DMS153 treated with DMSO at 0.1 percent for 48 hours (cell line): ENCODE results near the gene PADI1.

Source experiments
- DNase-seq: peaks from one replicate; lab custom pipeline; 2025; ENCODE audit not compliant: unreplicated experiment; lab: John Stamatoyannopoulos, UW

The PADI1 gene

DNA sequence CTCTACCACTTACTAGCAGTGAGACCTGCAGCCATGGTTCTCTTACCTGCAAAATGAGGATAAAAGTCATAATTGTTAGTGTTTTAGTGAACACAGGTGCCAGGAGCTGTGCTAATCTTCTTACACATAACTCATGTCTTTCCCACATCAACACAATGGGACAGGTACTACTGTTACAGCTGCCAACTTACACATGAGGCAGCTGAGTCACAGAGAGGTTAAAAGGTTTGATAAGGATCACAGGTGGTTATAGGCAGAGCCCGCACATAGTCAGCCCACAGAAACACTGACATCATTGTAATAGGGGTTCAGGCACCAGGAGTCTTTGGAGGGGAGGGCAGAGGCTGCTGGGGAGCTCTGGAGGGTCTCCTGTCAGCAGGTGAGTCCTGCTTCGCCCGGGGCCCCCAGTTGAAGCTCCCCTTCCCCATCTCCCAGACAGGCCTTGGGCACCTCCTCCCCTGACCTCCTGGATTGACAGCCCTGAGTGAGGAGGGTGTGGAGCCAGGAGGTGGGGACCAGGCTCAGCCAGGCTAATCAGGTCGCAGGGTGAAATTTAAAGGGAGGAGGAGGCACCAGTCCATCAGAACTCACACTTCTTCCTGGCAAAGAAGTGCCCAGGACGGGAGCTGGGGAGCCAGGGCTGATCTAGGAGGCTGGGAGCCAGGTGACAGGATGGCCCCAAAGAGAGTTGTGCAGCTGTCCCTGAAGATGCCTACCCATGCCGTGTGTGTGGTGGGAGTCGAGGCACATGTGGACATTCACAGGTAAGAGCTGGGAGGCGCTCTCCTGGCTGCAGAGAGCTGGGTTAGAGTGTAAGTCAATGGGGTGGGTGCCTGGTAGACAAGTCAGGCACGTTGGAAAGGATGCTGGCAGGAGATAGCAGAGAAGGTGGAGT lies at the start of gene PADI1:
PADI1 (plus strand) TSS at position 583 of the 895 bp plus-strand sequence; CDS start at position 673, 90 bp downstream.
- no peak for DNase-seq

- DNase-seq: no peak
These were observed 49.5 kb upstream of the PADI1 start for GRCh38 chr1:17155257-17155920.

DNA sequence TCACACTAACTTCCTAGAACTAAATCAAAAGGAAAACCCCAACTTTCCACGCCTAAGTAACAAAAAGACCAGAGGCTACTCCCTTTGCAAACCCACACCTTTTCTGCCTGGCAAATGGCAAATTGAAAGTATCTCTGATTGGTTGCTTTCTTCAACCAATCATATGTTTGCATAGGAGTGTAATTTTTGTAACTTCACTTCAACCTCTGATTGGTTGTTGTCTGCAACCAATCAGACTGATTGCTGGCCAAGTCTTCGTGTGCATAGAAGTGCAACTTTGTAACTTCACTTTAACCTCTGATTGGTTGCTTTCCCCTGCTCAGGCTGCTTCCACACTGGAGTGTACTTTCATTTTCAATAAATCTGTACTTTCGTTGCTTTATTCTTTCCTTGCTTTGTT lies 48.8 kb upstream of the PADI1 start:
- no peak for DNase-seq

- no peak for DNase-seq
These were observed 46.0 kb upstream of the PADI1 start for GRCh38 chr1:17158961-17159360.

GRCh38 chr1:17161137-17161740 lies 43.7 kb upstream of the PADI1 start:
- no peak for DNase-seq

DNA sequence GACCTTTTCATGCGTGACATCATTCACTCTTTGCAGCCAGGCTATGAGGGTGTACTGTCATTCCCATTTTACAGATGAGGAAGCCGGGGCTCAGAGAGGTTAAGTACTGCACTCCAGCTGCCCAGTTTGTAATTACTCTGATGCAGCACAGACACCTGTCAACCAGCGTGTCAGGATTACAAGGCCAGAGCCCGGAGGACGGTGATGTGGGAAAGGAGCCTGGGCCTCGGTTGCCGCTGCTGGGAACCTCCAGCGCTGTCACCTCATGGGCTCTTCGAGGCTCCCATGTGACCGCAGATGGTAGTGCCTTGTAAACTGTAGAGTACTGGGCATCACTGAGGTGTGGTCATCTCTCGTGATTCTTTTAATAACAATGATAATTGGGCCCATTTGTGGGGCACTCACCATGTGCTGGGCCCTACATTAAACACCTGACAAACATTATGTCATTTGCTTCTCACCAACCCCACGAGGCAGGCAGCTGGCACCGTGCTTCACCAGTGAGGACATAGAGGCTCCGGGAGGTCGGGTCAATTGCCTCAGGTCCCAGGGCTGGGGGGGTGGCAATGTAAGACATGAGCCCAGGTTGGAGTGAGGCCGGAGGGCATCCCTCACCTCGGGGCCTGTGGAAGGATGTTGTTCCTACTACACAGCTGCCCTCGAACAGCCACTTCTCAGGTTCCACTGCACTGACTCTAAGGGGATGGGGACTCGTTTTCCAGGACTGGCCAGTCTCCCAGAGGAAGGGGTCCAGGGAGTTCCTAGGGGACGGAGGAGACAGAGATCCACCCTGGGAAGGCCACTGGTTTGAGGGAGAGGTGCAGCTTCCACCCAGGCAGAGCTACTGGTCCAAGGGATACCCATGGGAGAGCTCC lies 42.8 kb upstream of the PADI1 start:
- no peak for DNase-seq

- no peak for DNase-seq
These were observed 42.0 kb upstream of the PADI1 start for GRCh38 chr1:17162941-17163340.

- no peak for DNase-seq
These were observed 41.6 kb upstream of the PADI1 start for GRCh38 chr1:17163371-17163770.

DNA sequence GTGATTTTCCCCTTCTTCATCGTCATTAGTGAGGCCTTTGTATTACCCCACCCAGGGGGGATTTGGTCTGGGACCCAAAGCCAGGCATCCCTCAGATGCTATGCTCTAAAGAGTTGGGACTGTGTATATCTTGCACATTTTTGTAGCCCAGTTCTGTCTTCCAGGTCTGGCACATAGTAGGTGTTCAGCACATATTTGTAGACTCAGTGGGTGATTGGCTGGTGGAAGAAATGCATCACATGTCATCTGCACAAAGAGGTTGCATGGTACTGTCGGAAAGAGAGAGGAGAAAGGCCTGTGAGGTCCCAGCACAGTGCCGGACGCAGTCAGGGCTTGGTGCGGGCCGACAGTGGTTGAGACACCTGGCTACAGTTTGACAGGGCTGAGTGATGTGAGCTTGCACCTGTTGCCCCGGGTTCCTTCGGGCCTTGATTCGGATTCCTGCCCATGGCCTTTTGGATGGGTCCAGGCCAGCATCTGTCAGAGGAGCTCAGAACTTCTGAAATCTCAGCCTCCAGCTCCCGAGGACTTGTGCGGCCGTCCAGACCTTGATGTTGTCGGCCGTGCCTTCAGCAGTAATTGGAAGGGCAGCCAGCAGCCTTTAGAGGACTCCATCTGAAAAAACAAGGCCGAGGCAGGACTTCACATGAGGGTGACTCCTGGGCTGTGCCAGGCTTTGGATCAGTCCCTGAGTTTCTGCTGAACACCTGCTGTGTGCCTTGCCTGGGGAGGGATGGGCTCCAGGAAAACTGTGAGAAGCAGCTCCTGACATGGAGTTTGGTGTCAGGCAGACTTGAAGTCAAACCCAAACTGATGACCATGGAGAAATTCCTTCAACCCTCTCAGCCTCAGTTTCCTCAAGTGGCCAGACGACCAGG lies 40.9 kb upstream of the PADI1 start:
- no peak for DNase-seq

DNA sequence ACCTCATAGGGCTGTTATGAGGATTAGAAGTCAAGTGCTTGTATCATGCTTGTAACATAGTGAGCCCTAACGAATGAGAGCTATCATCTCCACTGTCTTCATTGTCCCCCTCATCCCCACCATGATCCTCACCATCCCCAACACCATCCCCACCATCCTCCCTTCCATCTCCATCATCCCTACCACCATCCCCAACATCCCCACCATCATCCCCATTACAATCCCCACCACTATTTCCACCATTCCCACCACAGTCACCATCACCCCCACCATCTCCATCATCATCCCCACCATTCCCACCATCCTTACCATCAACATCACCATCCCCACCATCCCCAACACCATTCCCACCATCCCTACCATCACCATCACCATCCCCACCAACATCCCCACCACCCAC lies 39.1 kb upstream of the PADI1 start:
- no peak for DNase-seq

- no peak for DNase-seq
These were observed 37.7 kb upstream of the PADI1 start for GRCh38 chr1:17167041-17167785.

DNA sequence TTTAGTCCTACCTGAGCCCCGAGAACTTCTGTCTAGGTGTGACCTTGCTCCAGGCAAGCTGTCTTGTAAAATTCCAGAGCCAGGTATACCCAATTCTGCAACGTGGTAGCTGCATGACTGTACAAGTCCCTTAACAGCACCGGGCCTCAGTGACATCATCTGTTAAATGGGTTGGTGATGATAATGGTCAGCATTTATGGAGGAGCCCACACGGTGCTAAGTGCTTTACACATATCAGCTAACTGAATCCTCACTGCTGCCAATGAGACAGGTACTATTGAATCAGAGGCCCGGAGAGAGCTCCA lies 37.2 kb upstream of the PADI1 start:
- no peak for DNase-seq

- DNase-seq: no peak
These were observed 36.6 kb upstream of the PADI1 start for GRCh38 chr1:17168091-17168876.

GRCh38 chr1:17170571-17170970 lies 34.4 kb upstream of the PADI1 start:
- DNase-seq: no peak

DNA sequence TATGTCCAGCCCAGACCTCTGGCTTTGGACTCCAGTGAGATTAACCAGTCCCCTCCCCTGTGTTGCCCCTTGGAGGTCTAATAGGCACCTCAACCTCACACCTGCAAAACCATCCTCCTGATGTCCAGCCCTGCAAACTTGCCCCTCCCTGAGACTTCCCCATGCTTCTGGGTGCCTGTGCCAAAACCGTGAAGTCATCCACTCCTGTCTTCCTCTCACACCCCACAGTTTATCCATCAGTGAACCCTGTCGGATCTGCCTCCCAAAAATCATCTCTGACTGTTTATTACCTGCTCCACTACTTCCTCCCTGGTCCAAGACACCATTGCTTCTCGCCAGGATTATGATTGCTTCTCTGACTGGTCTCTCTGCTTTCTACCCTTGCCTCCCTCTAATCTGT lies 31.7 kb upstream of the PADI1 start:
- no peak for DNase-seq

GRCh38 chr1:17176306-17177061 lies 28.4 kb upstream of the PADI1 start:
- DNase-seq: no peak

DNA sequence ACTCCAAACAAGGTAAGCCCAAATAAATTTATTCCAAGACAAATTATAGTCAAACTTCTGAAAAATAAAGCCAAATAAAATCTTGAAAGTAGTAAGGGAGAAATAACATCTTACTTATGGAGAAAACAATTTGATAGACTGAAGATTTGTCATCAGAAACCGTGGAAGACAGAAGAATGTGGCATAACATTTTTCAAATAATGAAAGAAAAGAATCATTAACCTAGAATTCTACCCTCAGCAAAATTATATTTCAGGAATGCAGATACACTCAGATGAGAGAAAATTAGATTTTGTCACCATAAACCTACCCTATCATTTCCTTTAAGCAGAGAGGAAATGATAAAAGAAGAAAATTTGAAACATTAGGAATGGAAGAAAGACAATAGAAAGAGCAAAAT lies 27.3 kb upstream of the PADI1 start:
- no peak for DNase-seq
